GM21825 (cell line): ENCODE measurements around the gene CPNE5.
"Not testable (repeated sequence)": the region's sequence is repeated elsewhere in the genome, so short reads cannot be mapped to it uniquely, and the experiment has no call there.

Experiments
- ATAC-seq: cut with Tn5 transposase; IDR thresholded peaks from one replicate; pipeline ENCODE4 v1.9.1; 2021; ENCODE audit warnings: mild to moderate bottlenecking, moderate library complexity; ENCODE audit not compliant: unreplicated experiment

Gene CPNE5

GRCh38 chr6:36729161-36729524, 110.1 kb downstream of the CPNE5 start:
- ATAC-seq: no peak

- no peak for ATAC-seq
Observed at GRCh38 chr6:36728289-36729160, 110.7 kb downstream of the CPNE5 start.

DNA sequence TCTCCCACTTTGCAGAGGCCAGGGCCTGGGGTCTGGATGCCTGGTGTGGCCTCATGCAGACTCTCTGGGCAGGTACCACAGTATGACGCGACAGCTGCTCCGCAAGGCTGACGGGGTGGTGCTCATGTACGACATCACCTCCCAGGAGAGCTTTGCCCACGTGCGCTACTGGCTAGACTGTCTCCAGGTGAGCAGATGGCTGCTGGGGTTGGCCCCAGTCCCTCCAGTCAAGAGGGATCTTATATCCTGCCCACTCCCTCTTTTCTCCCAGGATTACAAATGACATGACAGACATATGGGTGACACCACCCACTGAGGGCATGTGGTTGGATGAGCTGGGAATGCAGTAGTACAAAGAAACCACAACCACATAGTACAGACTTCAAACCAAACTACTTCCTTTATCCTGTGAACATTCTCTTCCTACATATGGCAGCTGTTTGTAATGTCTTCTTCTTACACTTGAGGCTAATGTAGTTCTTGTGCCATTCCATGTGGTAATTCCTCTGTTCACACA, 111.7 kb downstream of the CPNE5 start:
- no peak for ATAC-seq

GRCh38 chr6:36725581-36725980, 113.7 kb downstream of the CPNE5 start:
- ATAC-seq: no peak

- ATAC-seq: no peak
Observed at GRCh38 chr6:36724514-36725390, 114.5 kb downstream of the CPNE5 start.

GRCh38 chr6:36723992-36724391, 115.3 kb downstream of the CPNE5 start:
- not testable (repeated sequence) for ATAC-seq

- no peak for ATAC-seq
Observed at GRCh38 chr6:36722879-36723278, 116.4 kb downstream of the CPNE5 start.

DNA sequence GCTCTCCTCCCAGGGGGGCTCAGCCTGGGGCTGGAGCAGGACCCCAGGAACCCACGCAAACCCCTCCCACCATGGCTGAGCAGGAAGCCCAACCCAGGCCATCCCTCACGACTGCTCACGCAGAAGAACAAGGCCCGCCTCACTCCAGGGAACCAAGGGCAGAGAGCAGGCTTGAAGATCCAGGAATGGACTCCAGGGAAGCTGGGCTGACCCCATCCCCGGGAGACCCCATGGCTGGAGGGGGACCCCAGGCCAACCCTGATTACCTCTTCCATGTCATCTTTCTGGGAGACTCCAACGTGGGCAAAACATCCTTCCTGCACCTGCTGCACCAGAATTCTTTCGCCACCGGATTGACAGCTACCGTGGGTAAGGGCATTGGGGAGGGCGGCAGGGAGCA, 116.9 kb downstream of the CPNE5 start:
- no peak for ATAC-seq

DNA sequence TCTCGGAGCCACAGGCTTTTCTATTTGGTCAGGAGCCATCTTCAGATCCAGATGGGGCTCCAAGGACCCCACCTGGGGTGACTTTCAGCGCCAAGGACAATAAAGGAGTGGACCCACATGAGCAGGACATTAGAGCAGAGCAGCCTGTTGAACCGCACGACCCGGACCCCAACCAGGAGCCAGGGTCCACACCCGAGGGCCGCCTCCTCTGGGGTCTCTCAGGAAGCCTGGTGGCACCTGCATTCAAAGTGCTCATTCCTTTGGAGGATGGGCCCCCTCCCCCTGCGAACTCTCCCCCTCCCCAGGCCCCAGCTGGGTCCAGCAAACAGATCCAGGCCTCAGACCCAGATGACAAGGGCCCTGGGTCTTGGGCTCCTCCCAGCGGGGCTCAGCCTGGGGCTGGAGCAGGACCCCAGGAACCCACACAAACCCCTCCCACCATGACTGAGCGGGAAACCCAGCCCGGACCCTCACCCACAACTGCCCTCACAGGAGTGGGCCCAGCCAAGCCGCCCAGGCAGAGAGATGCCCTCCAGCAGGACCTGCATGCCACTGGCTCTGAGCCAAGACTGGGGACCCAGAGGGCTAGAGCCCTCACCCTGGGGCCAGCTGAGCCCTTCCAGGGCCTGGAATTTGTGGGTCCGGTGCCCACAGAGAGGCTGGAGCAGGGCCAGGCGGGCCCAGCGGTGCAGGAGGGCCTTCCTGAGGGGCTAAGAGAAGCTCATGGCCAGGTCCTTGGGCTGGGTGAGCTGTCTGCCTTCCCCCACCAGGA, 117.7 kb downstream of the CPNE5 start:
- ATAC-seq: no peak

GRCh38 chr6:36720251-36721141, 118.7 kb downstream of the CPNE5 start:
- ATAC-seq: no peak

DNA sequence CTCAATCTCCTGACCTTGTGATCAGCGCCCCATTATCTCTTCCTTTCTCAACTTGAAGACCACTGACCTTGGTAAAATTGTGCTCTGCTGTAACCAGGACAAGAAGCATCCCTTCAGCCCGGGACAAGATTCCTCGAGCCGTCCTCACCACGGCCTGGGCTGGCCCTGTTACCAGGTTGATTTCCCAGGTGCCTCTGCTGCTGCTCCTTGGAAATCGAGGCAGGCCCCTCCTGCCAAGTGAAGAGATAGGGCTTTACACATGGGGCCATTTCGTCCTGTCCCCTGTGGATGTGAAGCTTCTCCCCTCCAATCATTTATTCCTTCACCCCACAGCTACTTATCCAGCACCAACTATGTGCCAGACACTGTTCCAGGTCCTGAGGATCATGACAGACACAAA, 120.1 kb downstream of the CPNE5 start:
- ATAC-seq: no peak

DNA sequence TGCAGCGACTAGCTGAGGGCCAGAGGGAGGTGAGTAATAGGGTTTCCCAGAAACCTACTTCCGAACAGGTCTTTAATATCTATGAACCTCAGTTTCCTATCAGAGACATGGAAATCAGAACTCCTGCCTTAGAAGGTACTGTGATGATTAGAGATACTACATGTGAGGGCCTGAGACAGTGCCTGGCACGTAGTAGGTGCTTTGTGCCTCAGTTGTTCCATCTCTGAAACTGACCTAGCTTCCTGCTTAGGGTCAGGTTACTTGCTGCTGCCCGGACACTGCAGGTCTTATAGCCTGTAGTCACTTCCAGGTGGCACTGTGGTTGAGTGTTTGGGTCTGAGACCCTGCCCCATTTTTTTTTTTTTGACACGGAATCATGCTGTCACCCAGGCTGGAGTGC, 120.7 kb downstream of the CPNE5 start:
- no peak for ATAC-seq

DNA sequence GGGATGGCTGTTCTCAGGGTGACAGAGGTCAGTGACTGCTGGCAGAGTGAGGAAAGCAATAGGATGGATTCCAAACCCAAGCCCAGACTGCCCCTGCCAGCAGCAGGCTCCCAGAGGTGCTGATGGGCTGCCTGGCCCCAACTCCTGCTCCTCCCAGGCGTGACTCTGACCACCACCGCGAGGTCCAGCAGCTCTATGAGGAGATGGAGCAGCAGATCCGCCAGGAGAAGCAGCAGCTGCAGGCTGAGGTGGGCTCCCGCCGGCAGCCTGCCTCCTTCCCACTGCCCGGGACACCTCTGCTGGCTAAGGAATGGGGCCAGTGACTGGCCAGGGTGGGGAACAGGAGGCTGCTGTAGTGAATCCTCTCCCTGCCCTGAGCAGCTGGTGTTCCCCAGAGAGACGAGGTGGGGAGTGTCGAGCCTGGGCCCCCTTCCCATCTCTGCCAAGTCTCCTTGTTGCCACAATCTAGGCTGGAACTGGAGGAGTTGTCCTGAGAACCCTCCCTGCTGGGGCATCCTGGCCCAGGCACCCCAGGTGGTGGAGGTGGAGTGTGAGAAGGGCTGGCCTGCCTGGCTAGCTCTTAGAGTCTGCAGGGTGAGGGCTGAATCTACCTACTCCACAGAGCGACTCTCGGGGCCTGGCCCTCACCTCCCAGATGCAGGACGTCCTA, 121.2 kb downstream of the CPNE5 start:
- ATAC-seq: no peak

DNA sequence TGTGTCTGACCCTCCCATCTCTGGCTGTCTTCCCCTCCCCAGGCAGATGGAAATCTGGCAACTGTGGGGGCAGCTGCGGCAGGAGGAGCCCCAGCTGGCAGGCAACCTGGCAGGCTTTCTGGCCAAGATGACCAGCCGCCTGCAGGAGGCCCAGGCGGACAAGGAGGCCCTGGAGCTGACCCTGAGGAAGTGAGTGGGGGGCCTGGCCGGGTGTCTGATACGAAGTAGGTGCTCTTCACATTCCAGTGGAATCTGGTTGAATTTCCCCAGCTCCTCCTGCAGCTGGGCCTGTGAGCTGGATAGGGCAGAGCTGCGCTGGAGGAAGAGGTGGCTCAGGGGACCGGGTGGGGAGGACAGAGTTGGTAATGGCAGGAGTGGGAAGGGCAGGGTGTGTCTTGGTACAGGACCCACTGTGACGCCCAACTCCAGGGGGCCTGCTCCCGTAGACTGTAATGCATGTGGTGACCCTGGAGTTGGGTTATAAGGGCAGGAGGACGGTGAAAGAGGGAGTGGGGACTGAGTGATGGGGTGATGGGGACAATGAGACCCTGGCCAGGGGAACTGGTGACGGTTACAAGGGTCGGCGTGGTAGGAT, 121.9 kb downstream of the CPNE5 start:
- ATAC-seq: no peak

- ATAC-seq: no peak
Observed at GRCh38 chr6:36716476-36717093, 122.7 kb downstream of the CPNE5 start.

DNA sequence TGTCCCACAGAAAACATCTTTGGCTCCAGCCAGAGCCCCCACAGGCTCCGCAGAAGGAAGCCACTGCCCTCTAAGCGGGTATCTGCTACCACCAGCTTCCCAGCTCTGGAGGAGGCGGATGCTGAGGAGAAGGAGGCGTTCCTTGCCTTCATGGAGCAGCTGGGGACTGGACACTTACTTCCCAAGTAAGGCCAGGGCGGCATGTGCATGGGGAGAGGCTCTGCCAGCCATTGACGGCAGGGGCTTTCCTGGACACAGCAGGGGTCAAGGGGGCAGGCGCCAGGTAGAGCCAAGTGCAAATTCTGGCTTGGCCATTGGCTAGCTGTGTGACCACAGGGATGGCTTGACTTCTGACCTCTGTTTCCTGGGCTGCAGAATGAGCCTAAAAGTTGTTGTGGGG, 123.8 kb downstream of the CPNE5 start:
- no peak for ATAC-seq

DNA sequence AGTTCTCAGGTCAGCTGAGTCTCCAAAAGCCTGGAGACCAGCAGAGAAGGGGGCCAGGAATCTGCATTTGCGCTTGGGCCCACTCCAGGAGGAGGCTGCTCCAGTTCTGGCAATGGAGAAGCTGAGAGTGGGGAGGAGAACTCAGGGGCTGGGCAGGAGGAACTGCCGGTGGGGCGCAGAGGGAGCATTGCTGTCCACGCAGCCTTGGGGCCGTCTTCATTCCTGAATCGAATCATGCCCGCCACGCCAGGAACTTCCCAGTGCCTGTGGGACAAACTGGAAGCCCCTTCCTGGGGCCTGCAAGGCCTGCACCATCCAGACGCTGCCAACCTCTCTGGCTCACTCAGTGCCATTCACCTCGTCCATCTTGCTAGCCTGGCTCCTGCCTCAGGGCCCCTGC, 124.7 kb downstream of the CPNE5 start:
- ATAC-seq: no peak

DNA sequence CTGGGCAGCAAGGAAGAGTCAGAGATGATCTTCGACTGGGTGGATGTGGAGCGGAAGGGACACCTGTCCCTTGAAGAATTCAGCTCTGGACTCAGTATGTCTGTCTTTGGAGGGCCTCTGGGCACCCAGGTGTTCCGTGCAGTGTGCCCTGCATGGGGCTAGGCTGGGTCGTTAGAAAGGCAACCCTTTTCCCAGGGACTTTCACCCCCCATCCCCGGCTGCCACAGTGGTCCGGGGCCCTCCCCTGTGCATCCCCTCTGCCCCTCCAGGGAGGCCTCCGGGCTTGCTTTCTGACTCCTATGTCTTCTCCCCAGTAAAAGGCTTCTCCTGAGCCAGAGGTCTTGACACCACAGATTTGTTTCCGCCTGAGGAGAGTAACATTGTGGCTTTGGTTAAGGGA, 125.4 kb downstream of the CPNE5 start:
- ATAC-seq: no peak

DNA sequence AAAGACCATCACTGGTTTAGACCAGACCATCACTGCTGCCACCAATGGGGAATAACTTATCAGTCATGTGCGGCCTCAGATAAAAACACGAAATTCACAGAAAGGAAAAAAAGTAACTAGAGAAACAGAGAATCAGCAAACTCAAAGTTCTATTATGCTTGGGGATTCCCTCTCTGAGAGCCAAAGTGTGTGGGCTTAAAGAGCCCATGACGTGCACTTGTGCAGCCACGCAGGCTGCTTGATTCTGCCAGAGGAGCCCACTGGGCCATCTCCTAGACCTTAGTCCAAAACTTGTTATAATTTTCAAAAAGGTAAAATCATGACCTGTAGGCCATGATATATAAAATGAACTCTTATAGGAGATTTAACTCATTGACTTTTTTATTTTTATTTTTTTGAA, 126.4 kb downstream of the CPNE5 start:
- ATAC-seq: no peak
